Activated B cell treated with CpG ODN at 0.5 μM for 24 hours (primary cell): Measurements from ENCODE around the gene APH1B. TPM values are rescaled to one million over a fixed set of nuclear protein-coding genes. Genes with fewer than 3 reads are reported as not detected.
A peak's percentile ranks its signal among the peaks of the same experiment; 100 is the strongest.
"Not testable (repeated sequence)": the region's sequence is repeated elsewhere in the genome, so short reads cannot be mapped to it uniquely, and the experiment has no call there.

Source experiments
- ATAC-seq: fragments of 200-7000 bp; cut with Tn5 transposase; one replicate; pipeline ENCODE4 v1.10.0; 2021; ENCODE audit warnings: low read depth, mild to moderate bottlenecking, moderate library complexity
- CTCF ChIA-PET: fragments of 350-600 bp; sonication (Branson Sonifier 250); formaldehyde crosslinking; loops from one replicate; lab custom pipeline; 2021; ENCODE audit warnings: antibody characterized with exemption; lab: Charles Lee
- POLR2A ChIA-PET: fragments of 350-600 bp; sonication (Branson Sonifier 250); formaldehyde crosslinking; loops from one replicate; lab custom pipeline; 2021; ENCODE audit warnings: antibody characterized with exemption; lab: Charles Lee
- DNase-seq: peaks from one replicate; pipeline ENCODE4 v3.0.0; 2022
- H3K27ac Mint-ChIP-seq: one replicate; pipeline ENCODE4 v1.8.0; 2020; ENCODE audit warnings: mixed read lengths
- H3K27me3 Mint-ChIP-seq: one replicate; pipeline ENCODE4 v1.8.0; 2021; ENCODE audit warnings: mixed read lengths
- H3K36me3 Mint-ChIP-seq: one replicate; pipeline ENCODE4 v1.8.0; 2021; ENCODE audit warnings: low read depth, mixed read lengths
- H3K4me1 Mint-ChIP-seq: one replicate; pipeline ENCODE4 v1.8.0; 2021; ENCODE audit warnings: mixed read lengths
- H3K4me3 Mint-ChIP-seq: one replicate; pipeline ENCODE4 v1.8.0; 2020; ENCODE audit warnings: mild to moderate bottlenecking, mixed read lengths
- H3K9me3 Mint-ChIP-seq: one replicate; pipeline ENCODE4 v1.8.0; 2020; ENCODE audit warnings: mixed read lengths
- CTCF ChIP-seq: fragments of 200-600 bp; IDR thresholded peaks from one replicate; pipeline ENCODE4 v1.8.0; 2022; ENCODE audit warnings: antibody characterized with exemption, mild to moderate bottlenecking
- intact Hi-C: fragments of 100-400 bp; cut with micrococcal nuclease; formaldehyde crosslinking; loops from one replicate; pipeline ENCODE4 v1.15.1; 2024
- total RNA-seq: library from RNA; stranded (reverse); gene quantifications from 2 replicates; pipeline ENCODE4 v1.2.3, GENCODE V29; 2022

The APH1B gene
- total RNA-seq, 1 donor from 2014 or later: 22.1 TPM

- Mint-ChIP-seq H3K4me1 (peaks cover 22% of the 10 kb centered on the region), H3K27ac (no peak overlapping the region), H3K27me3 (no peaks in the 10 kb centered on the region), H3K36me3 (no peaks in the 10 kb centered on the region), H3K4me3 (no peak overlapping the region), H3K9me3 (no peaks in the 10 kb centered on the region)
- DNase-seq: no peak
- intact Hi-C loops: no loop called here
- ATAC-seq: no peak
- POLR2A ChIA-PET: interaction anchor here (0.6 kb wide), 1 partner anchor 13 kb away, joined by 3 read pairs; no protein-coding TSS in a partner anchor
- CTCF ChIA-PET: interaction anchor here (0.6 kb wide), 1 partner anchor 16 kb away, joined by 5 read pairs; no protein-coding TSS in a partner anchor
- no peak for TF ChIP-seq CTCF
Measured at GRCh38 chr15:63340353-63340752, 62.9 kb downstream of the APH1B start.

DNA sequence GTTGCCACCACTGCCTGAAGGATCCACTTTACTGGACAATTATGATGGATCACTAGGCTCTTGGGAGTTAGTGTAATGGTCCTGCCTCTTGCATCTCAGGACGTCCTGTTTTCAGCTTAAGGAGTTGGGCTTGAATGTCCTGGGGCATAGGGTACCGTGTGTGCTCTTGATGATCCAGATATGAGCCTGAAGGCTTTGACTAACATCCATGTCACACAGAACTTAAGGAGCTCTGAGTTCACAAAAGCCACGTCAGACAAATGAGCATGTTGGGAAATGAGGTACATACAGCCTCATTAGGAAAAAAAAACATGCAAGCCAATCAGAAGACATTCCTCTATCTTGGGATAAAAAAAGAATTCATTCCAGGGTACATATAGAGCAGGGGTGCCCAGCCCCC is 63.5 kb downstream of the APH1B start:
- ATAC-seq: no peak
- H3K4me3 Mint-ChIP-seq: no peak overlapping the region
- no peak for DNase-seq
- H3K4me1 Mint-ChIP-seq: peaks cover 22% of the 10 kb centered on the region
- H3K27ac Mint-ChIP-seq: no peak overlapping the region
- H3K9me3 Mint-ChIP-seq: no peaks in the 10 kb centered on the region
- intact Hi-C loops: no loop called here
- ChIA-PET POLR2A (no interaction called here), CTCF (no interaction called here)
- H3K36me3 Mint-ChIP-seq: no peaks in the 10 kb centered on the region
- no peak for TF ChIP-seq CTCF
- H3K27me3 Mint-ChIP-seq: no peaks in the 10 kb centered on the region

DNA sequence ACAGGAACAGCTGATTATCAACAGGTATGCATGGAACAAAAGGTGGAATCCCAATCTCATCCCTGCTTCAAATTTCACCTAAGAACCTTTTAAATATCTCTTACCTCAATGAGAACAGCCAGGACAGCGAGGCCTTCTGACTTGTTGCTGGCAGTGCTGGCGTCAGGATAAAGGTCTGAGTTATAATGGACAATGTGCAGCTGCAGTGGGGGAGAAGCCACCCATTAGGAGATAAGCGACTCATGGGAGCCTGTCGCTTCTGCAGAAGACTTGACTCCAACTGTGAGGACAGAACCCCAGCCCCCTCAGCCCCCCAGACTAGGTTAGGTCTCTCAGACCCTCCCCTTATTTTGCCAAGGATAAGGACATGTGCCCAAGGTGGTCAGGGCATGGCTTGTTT is 64.5 kb downstream of the APH1B start:
- no peaks in the 10 kb centered on the region for H3K36me3 Mint-ChIP-seq
- ChIA-PET POLR2A (no interaction called here), CTCF (no interaction called here)
- H3K9me3 Mint-ChIP-seq: no peaks in the 10 kb centered on the region
- DNase-seq (no peak), ATAC-seq (no peak)
- no peak overlapping the region for H3K27ac Mint-ChIP-seq
- H3K4me1 Mint-ChIP-seq: peaks cover 24% of the 10 kb centered on the region
- intact Hi-C loops: loop anchor here (2.0 kb wide), 1 partner anchor 21 kb away; no protein-coding TSS in a partner anchor
- H3K4me3 Mint-ChIP-seq: no peak overlapping the region
- no peak for TF ChIP-seq CTCF
- no peaks in the 10 kb centered on the region for H3K27me3 Mint-ChIP-seq

DNA sequence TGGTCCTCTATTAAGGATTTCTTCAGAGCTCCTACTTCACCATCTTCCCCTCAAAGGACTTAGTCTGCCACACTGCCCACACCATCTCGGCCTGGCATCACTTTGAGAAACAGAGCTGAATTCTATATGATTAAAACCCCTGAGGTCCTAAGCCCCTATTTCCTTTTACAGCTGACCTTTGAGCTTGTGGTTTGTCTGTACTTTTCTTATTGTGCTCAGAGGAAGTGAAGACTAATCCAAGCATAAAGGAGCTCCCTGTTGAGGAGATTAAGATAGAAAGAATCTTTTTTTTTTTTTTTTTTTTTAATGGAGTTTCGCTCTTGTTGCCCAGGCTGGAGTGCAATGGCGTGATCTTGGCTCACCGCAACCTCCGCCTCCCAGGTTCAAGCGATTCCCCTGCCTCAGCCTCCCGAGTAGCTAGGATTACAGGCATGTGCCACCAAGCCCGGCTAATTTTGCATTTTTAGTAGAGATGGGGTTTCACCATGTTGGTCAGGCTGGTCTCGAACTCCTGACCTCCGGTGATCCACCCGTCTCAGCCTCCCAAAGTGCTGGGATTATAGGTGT is 65.7 kb downstream of the APH1B start:
- H3K27ac Mint-ChIP-seq: peak overlapping the region; percentile 46
- H3K4me3 Mint-ChIP-seq, H3K27me3 Mint-ChIP-seq, DNase-seq, H3K36me3 Mint-ChIP-seq, H3K9me3 Mint-ChIP-seq: not testable (repeated sequence)
- ChIA-PET POLR2A (interaction anchor here (0.9 kb wide), 1 partner anchor 19 kb away, joined by 3 read pairs; no protein-coding TSS in a partner anchor), CTCF (interaction anchor here (0.9 kb wide), 1 partner anchor 60 kb away, joined by 4 read pairs; no protein-coding TSS in a partner anchor)
- intact Hi-C loops: loop anchor here (2.0 kb wide), 1 partner anchor 20 kb away; no protein-coding TSS in a partner anchor
- ATAC-seq: peak; percentile 64
- peaks cover 29% of the 10 kb centered on the region for H3K4me1 Mint-ChIP-seq

DNA sequence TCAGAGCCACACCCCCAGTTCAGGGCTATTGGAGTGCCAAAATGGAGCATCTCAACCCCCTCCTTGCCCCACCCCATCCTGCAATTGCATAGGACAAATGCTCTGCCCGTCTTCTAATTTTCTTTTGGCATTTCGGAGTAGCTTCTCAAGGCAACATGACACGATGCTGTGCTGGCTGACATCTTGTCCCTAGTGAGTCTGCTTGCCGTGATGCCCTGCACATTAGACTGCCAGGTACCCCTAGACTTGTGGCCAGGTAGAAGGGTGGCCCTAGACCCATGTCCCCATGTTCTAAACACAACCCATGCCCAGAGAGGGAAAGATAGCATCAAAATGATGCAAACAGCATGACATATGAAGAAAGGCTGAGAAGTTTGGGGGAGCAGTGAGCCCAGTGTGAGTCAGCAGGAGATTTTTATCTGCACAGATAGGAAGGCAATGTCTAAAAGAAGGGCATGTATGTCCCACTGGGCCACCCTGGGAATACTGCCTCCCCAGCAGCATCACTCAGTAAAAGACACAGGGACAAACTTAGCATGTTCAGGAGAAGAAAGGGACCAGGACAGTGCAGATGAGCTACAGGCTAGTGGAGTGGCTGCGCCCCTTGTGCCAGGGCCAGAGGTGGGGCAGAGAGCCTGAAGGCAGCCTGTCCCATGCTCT is 67.5 kb downstream of the APH1B start:
- ChIA-PET CTCF (no interaction called here), POLR2A (no interaction called here)
- H3K27ac Mint-ChIP-seq: no peak overlapping the region
- H3K36me3 Mint-ChIP-seq: no peaks in the 10 kb centered on the region
- H3K4me1 Mint-ChIP-seq: peaks cover 37% of the 10 kb centered on the region
- intact Hi-C loops: no loop called here
- TF ChIP-seq CTCF: no peak
- H3K4me3 Mint-ChIP-seq: no peak overlapping the region
- no peaks in the 10 kb centered on the region for H3K9me3 Mint-ChIP-seq
- no peak for ATAC-seq
- no peaks in the 10 kb centered on the region for H3K27me3 Mint-ChIP-seq
- DNase-seq: no peak
